ENCODE results near the gene NCR1.

GRCh38 chr19:54871696-54872095, 34.3 kb upstream of the NCR1 start:
- TF ChIP-seq CTCF (IDR thresholded peaks at IDR 0.05) (no peak), POLR2A (IDR thresholded peaks at IDR 0.05) (no peak)

Data from transverse colon (tissue), 3 donors.